H1 (cell line): ENCODE measurements around the gene CLCA1.

Source experiments
- CREB1 ChIP-seq: IDR thresholded peaks from 2 replicates; pipeline ENCODE4 v1.6.1; 2012; ENCODE audit warnings: inconsistent platforms
- CTCF ChIP-seq, 3 experiments: IDR thresholded peaks; 1 replicate in 2 of 3; 2 replicates in 1 of 3; pipeline versions ENCODE4 v1.5.1 to v1.6.1; 2011; ENCODE audit warnings: low read length in 3 of 3, mild to moderate bottlenecking in 3 of 3, inconsistent platforms in 2 of 3, low read depth in 1 of 3, moderate library complexity in 1 of 3; ENCODE audit not compliant: insufficient read depth in 1 of 3; ENCODE audit errors: control extremely low read depth in 1 of 3
- EP300 ChIP-seq, 2 experiments: IDR thresholded peaks; 1 replicate in 1 of 2; 2 replicates in 1 of 2; pipeline ENCODE4 v1.6.1; 2011 to 2012; ENCODE audit warnings: low read depth in 2 of 2, low read length in 2 of 2, mild to moderate bottlenecking in 2 of 2, borderline replicate concordance in 1 of 2, inconsistent platforms in 1 of 2, moderate library complexity in 1 of 2
- POLR2AphosphoS5 ChIP-seq: IDR thresholded peaks from 2 replicates; pipeline ENCODE4 v1.6.1; 2011; ENCODE audit warnings: low read depth, low read length
- RAD21 ChIP-seq, 2 experiments: IDR thresholded peaks in 1 of 2; conservative IDR thresholded peaks in 1 of 2; 2 replicates each; pipeline ENCODE4 v1.6.1; 2011; ENCODE audit warnings: low read depth in 2 of 2, low read length in 2 of 2, improper control_type of control experiment in 1 of 2, inconsistent platforms in 1 of 2, mild to moderate bottlenecking in 1 of 2, moderate library complexity in 1 of 2
- SUZ12 ChIP-seq: fragments of 200-600 bp; sonication (generic); IDR thresholded peaks from 2 replicates; pipeline ENCODE4 v1.6.1; 2012; ENCODE audit warnings: mild to moderate bottlenecking, inconsistent platforms, low read length, moderate library complexity, mixed read lengths
- TAF1 ChIP-seq: IDR thresholded peaks from 2 replicates; pipeline ENCODE4 v1.6.1; 2011; ENCODE audit warnings: mild to moderate bottlenecking, low read depth, low read length

- TF ChIP-seq TAF1 (no peak), CTCF (IDR thresholded peaks at IDR 0.05; ENCODE audit: control extremely low read depth in 1 of 3, insufficient read depth in 1 of 3, low read depth in 1 of 3, low read length in 3 of 3) (no peak), RAD21 (IDR thresholded peaks at IDR 0.05 in 1 of 2, conservative IDR thresholded peaks at IDR 0.05 in 1 of 2; ENCODE audit: low read depth in 2 of 2, low read length in 2 of 2) (no peak), POLR2AphosphoS5 (no peak), EP300 (IDR thresholded peaks at IDR 0.05; ENCODE audit: borderline replicate concordance in 1 of 2, low read depth in 2 of 2, low read length in 2 of 2) (no peak), SUZ12 (no peak), CREB1 (no peak)
Measured at GRCh38 chr1:86470859-86471258, 2.1 kb downstream of the CLCA1 start.
